Left kidney (tissue), 2 donors: ENCODE data around the gene CORO2B. TPM values are rescaled to one million over a fixed set of nuclear protein-coding genes. Genes with fewer than 3 reads are reported as not detected.
A peak's percentile ranks its signal among the peaks of the same experiment; 100 is the strongest.
"Not testable (repeated sequence)": the region's sequence is repeated elsewhere in the genome, so short reads cannot be mapped to it uniquely, and the experiment has no call there.

Experiments used
- DNase-seq: peaks from one replicate; pipeline ENCODE4 v3.0.0-alpha.2; 2013
- polyA plus RNA-seq: library from polyadenylated mRNA; unstranded; fragments of 120-200 nt; gene quantifications from one replicate; pipeline ENCODE4 v1.2.1, GENCODE V29; 2013; ENCODE audit not compliant: insufficient read length

CORO2B gene
- polyA plus RNA-seq, 1 donor, result 23.0 TPM

- no peak for DNase-seq
Observed at GRCh38 chr15:68726246-68726645, 147.5 kb downstream of the CORO2B start.

GRCh38 chr15:68729789-68730411 is 151.1 kb downstream of the CORO2B start:
- no peak for DNase-seq

- peak; percentile 79 for DNase-seq
Observed at GRCh38 chr15:68730471-68730919, 151.7 kb downstream of the CORO2B start.

DNA sequence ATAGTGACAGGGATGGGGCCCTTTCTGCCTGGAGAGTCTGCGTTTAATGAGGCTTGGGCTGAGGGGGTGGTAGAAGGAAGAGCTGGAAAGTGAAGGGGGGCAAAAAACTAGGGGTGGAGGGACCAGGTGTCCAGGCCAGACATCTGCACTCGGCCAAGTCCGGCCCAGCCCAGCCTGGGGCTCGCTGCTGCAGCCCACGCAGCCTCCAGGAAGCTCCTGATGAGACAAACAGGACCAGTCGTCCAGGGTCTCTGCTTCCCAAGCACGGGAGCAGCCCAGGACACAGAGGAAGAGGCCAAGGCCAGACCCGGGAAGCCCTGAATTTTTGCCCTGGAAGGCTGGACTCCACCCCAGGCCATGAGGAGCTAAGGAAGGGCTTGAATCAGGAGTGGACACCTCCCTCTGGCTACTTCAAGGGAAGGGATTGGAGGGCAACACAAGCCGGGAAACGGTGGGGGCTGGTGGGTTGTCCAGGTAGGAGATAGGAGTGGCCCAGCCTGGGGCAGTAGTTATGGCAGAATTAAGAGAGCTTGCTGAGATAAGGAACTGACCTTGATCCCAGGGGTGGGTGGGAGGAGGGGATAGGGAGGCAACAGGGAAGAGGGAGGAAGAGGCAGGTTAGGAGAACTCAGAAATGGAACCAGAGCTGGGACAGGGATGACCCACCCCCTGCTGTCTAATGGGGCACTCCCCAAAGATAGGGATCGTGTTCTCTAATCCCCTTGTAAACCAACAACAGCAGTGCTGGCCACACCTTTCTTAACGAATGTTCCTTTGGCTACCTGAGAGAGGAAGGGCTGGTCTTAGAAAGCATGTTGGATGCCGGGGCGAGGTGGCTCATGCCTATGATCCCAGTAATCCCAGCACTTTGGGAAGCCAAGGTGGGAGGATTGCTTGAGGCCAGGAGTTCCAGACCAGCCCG is 152.4 kb downstream of the CORO2B start:
- no peak for DNase-seq

- no peak for DNase-seq
Observed at GRCh38 chr15:68732451-68732850, 153.7 kb downstream of the CORO2B start.

GRCh38 chr15:68733666-68734065 is 154.9 kb downstream of the CORO2B start:
- DNase-seq, result no peak

DNA sequence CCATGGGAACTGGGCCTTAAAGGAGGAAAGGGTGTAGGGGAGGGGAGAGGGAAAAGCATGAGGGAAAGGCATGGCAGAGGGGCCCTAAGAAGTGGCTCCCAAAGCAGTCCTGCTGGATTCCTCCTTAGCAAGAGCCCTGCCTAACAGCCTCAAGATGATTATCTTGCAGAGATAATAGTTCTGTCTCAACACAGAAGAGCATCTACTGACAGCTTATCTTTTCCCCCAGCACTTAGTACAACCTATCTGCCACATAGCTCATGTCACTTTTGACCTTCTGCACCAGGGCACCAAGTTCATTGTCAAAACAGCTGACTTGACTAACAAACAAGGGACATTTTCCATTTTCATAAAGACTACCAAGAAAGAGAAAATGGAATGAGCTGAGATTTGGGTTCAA is 155.6 kb downstream of the CORO2B start:
- DNase-seq, result no peak

GRCh38 chr15:68734881-68735280 is 156.1 kb downstream of the CORO2B start:
- DNase-seq, result no peak

- DNase-seq, result no peak
Observed at GRCh38 chr15:68735610-68736009, 156.8 kb downstream of the CORO2B start.

DNA sequence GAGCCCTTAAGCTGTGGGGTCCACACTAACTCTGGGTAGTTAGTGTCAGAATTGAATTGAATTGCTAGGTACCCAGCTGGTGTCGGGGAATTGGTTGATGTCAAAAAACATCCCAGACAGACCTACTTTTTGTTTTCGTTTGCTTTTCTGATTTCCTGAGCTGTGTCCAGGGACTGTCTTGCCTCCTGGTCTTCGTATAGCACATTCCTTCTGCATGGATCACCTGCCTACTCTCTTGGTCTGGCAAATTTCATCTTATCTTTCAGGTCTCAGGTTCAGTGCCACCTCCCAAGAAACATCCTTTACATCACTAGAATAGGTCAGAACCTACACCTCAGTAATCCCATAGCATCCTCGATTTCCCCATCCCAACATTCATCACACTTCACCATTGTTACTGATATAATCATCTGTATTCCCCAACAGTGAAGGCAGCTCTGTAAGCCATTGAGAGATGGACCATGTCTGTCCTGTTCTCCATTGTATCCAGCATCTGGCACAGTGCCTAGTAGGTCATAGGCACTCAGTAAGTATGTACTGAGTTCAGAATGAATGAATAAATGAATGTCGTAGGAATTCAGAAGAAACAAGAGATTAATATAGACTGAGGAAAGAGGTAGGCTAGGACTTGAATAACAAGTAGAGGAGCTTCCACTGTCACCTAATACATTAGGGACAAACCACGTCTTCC is 160.7 kb downstream of the CORO2B start:
- no peak for DNase-seq

GRCh38 chr15:68743256-68743655 is 164.5 kb downstream of the CORO2B start:
- DNase-seq, result no peak

DNA sequence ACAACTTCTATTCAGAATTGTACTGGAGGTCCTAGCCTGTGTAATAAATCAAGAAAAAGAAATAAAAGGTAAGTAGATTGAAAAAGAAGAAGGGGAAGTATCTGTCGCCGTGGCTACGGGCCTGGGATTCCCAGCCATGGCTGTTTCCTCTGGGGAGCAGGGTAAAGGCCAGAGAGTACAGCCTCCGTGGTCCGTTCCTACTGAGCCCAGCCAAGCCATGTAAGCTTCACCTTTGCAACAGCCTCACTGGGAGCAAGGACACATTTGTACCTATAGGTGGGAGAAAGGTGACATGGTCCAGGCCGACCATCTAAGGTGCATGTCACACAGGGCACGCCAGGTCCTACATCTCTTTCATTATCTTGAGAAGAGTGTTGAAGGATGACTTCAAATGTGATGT is 170.6 kb downstream of the CORO2B start:
- no peak for DNase-seq

DNA sequence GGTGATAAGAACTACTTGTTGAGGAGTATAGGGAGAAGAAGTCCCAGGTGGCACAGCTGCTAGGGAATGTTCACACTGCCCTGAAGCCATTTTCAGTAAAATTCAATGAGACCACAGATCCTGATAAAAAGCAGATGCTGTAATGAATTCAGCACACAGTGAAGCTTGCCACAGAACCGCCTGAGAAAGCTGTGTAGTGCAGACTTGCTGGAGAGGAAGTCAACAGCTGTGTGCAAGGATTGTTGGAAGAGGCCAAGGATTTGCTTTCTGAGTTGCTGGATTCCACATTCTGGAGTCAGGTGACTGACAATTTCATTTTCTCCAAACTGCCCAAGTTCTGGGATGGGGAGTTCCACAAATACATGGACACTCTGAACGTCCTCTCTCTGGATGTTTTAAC is 171.0 kb downstream of the CORO2B start:
- DNase-seq, result no peak

DNA sequence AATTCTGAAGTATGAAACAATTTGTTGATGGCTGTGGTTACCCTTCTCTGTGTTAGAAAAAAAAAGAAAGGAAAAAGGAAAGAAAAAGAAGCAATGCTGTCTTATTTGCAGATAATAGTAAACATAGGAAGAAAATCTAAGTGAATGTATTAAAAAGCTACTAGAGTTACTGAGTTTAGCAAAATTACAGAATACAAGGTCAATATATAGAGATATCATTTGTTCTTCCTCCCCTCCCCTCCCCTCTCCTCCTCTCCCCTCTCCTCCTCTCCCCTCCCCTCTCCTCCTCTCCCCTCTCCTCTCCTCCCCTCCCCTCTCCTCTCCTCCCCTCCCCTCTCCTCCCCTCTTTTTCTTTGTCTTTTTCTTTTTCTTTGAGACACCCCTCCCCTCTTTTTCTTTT is 172.8 kb downstream of the CORO2B start:
- no peak for DNase-seq

DNA sequence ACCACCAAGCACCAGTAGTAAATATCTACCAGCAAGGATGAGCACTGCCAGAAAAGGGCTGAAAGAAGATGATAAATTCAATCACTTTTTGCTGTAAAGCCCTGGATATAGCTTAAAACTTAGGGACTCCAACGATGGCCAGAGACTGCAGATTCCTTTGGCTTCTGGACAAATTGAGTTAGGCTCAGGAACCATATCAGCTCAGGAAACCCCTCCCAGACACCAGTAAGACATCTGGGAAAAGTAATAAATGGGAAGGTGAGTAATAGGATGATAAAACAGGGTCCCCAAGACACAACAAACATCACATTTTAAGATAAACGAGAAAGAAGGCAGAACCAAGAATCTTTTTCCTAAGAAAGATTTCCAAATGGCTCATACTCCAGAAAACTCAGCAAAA is 176.9 kb downstream of the CORO2B start:
- no peak for DNase-seq

DNA sequence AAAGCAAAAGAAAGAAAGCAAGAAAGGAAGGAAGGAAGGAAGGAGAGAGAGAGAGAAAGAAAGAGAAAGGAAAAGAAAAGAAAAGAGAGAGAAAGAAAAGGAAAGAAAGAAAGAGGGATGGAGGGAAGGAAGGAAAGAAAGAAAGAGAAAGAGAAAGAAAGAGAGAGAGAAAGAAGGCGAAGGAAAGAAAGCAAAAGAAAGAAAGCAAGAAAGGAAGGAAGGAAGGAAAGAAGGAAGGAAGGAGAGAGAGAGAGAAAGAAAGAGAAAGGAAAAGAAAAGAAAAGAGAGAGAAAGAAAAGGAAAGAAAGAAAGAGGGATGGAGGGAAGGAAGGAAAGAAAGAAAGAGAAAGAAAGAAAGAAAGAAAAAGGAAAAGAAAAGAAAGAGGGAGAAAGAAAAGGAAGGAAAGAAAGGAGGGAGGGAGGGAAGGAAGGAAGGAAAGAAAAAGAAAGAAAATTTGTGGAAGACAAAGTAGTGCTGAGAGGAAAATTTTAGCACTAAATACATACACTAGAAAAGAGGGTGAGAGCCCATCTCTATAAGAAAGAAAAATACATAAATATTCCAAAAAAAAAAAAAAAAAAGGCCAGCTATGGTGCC is 181.3 kb downstream of the CORO2B start:
- not testable (repeated sequence) for DNase-seq

DNA sequence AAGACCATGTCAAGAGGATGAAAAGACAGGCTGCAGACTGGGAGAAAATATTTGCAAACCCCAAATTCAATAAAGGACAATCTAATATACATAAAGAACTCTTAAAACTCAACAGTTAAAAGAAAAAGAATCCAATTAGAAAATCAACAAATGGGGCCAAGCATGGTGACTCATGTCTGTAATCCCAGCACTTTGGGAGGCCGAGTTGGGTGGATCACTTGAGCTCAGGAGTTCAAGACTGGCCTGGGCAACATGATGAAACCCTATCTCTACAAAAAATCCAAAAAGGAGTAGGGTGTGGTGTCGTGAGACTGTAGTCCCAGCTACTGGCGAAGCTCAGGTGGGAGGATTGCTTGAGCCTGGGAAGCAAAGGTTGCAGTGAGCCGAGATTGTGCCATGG is 184.3 kb downstream of the CORO2B start:
- DNase-seq, result no peak

GRCh38 chr15:68764090-68764489 is 185.3 kb downstream of the CORO2B start:
- DNase-seq, result no peak

DNA sequence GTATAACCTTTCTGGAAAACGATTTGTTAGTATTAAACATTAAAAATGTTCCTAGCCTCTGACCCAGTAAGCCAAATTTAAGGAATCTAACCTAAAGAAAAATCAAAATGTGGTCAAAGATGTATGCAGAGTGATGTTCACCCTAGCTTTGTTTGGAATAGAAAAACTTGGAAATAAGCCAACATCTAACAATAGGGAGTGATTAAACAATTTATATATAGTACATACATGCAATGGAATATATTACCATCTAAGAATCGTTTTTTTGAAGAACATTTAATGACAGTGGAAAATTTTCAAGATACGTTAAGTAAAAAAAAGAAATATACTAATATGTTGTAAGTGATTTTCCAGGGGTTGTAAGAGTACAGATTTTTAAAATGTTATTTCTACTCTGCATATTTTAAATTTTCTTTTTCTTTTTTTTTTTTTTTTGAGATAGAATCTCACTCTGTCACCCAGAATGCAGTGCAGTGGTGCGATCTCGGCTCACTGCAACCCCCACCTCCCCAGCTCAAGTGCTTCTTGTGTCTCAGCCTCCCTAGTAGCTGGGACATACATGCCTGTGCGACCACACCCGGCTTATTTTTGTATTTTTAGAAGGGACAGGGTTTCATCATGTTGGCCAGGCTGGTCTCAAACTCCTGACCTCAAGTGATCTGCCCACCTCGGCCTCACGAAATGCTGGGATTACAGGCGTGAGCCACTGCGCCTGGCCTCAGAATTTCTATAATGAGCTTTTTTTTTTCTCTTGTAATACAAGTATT is 187.0 kb downstream of the CORO2B start:
- DNase-seq, result no peak

DNA sequence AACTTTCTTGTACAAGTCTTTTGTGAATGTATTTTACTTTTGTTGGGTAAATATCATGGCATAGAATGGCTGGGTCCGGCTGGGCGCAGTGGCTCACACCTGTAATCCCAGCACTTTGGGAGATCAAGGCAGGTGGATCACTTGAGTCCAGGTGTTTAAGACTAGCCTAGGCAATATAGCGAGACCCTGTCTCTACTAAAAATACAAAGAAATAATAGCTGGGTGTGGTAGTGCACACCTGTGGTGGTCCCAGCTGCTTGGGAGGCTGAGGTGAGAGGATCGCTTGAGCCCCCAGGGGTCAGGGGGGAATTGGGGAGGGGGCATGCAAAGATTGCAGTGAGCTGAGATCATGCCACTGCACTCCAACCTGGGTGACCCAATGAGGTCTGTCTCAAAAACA is 189.0 kb downstream of the CORO2B start:
- no peak for DNase-seq

GRCh38 chr15:68768321-68768720 is 189.5 kb downstream of the CORO2B start:
- no peak for DNase-seq

DNA sequence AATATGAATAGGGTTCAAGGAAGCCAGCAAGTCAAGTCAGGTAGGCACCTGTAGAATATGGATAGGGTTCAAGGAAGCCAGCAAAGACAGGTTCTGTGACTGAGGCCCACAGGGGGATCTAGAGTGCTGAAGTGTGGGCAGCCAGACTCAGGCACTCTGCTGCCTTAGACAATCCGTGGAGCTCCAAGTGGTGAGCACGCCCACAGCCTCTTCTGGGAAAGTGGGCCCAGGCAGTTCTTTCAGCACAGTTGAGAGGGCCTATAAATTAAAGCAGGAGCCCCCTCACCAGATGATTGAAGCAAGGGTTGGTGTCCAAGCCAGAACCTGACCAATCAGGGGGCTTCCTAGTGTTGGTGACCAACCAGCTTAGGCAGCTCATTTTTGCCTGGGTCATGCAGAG is 190.9 kb downstream of the CORO2B start:
- DNase-seq, result no peak
